ENCODE results near the gene VGLL1.
A peak's percentile ranks its signal among the peaks of the same experiment; 100 is the strongest.

The VGLL1 gene

GRCh38 chrX:136555694-136556093, 23.7 kb downstream of the VGLL1 start:
- no peak for DNase-seq

GRCh38 chrX:136572030-136572429, 40.0 kb downstream of the VGLL1 start:
- peak; percentile 7 for DNase-seq

GRCh38 chrX:136574548-136574947, 42.5 kb downstream of the VGLL1 start:
- no peak for DNase-seq

- peak; percentile 73 for DNase-seq
Observed at GRCh38 chrX:136577552-136577951, 45.5 kb downstream of the VGLL1 start.

- DNase-seq = no peak
Observed at GRCh38 chrX:136580316-136580715, 48.3 kb downstream of the VGLL1 start.

GRCh38 chrX:136582624-136583023, 50.6 kb downstream of the VGLL1 start:
- no peak for DNase-seq

GRCh38 chrX:136584545-136584944, 52.5 kb downstream of the VGLL1 start:
- no peak for DNase-seq

- no peak for DNase-seq
Observed at GRCh38 chrX:136585262-136585661, 53.2 kb downstream of the VGLL1 start.

- DNase-seq = no peak
Observed at GRCh38 chrX:136585960-136586359, 53.9 kb downstream of the VGLL1 start.

GRCh38 chrX:136586386-136586785, 54.4 kb downstream of the VGLL1 start:
- DNase-seq = peak; percentile 43

GRCh38 chrX:136587532-136587931, 55.5 kb downstream of the VGLL1 start:
- no peak for DNase-seq

- DNase-seq = no peak
Observed at GRCh38 chrX:136588036-136588435, 56.0 kb downstream of the VGLL1 start.

GRCh38 chrX:136589966-136590365, 58.0 kb downstream of the VGLL1 start:
- DNase-seq = no peak

- DNase-seq = no peak
Observed at GRCh38 chrX:136597356-136597755, 65.3 kb downstream of the VGLL1 start.

- DNase-seq = no peak
Observed at GRCh38 chrX:136597954-136598353, 65.9 kb downstream of the VGLL1 start.

- DNase-seq = no peak
Observed at GRCh38 chrX:136598631-136599030, 66.6 kb downstream of the VGLL1 start.

- no peak for DNase-seq
Observed at GRCh38 chrX:136600059-136600458, 68.0 kb downstream of the VGLL1 start.
